ENCODE measurements around the gene TMEM72.

Gene TMEM72

GRCh38 chr10:44913350-44914081, 2.4 kb downstream of the TMEM72 start:
- CTCF ChIA-PET = no interaction called here
- no peak overlapping the region for H3K27ac ChIP-seq
- no peak for DNase-seq (ENCODE audit: low spot score)
- POLR2A ChIA-PET (ENCODE audit: low non-redundant PET) = no interaction called here
- no peak for TF ChIP-seq CTCF (conservative IDR thresholded peaks at IDR 0.05; ENCODE audit: low read depth)

GRCh38 chr10:44914891-44915290, 3.8 kb downstream of the TMEM72 start:
- no peak overlapping the region for H3K27ac ChIP-seq
- POLR2A ChIA-PET (ENCODE audit: low non-redundant PET) = no interaction called here
- no peak for DNase-seq (ENCODE audit: low spot score)
- CTCF ChIA-PET = no interaction called here
- TF ChIP-seq CTCF (conservative IDR thresholded peaks at IDR 0.05; ENCODE audit: low read depth) = no peak

- DNase-seq (ENCODE audit: low spot score) = no peak
- TF ChIP-seq CTCF (conservative IDR thresholded peaks at IDR 0.05; ENCODE audit: low read depth) = no peak
- no peak overlapping the region for H3K27ac ChIP-seq
- ChIA-PET CTCF (no interaction called here), POLR2A (ENCODE audit: low non-redundant PET) (no interaction called here)
Measured at GRCh38 chr10:44916429-44916828, 5.3 kb downstream of the TMEM72 start.

- TF ChIP-seq CTCF (conservative IDR thresholded peaks at IDR 0.05; ENCODE audit: low read depth) = no peak
- ChIA-PET POLR2A (ENCODE audit: low non-redundant PET) (no interaction called here), CTCF (no interaction called here)
- no peak for DNase-seq (ENCODE audit: low spot score)
- no peak overlapping the region for H3K27ac ChIP-seq
Measured at GRCh38 chr10:44917848-44918247, 6.7 kb downstream of the TMEM72 start.

GRCh38 chr10:44920252-44920651, 9.1 kb downstream of the TMEM72 start:
- ChIA-PET POLR2A (ENCODE audit: low non-redundant PET) (no interaction called here), CTCF (no interaction called here)
- TF ChIP-seq CTCF (conservative IDR thresholded peaks at IDR 0.05; ENCODE audit: low read depth) = no peak
- no peak for DNase-seq (ENCODE audit: low spot score)
- H3K27ac ChIP-seq = no peak overlapping the region

- no peak overlapping the region for H3K27ac ChIP-seq
- ChIA-PET CTCF (interaction anchor here (0.9 kb wide), 1 partner anchor 12 kb away, joined by 4 read pairs; no protein-coding TSS in a partner anchor), POLR2A (ENCODE audit: low non-redundant PET) (no interaction called here)
- TF ChIP-seq CTCF (conservative IDR thresholded peaks at IDR 0.05; ENCODE audit: low read depth) = no peak
- DNase-seq (ENCODE audit: low spot score) = no peak
Measured at GRCh38 chr10:44921061-44921460, 9.9 kb downstream of the TMEM72 start.

Data from RWPE1 (cell line).